HG02970 (cell line): ENCODE measurements around the gene LRP3.
"Not testable (repeated sequence)": the region's sequence is repeated elsewhere in the genome, so short reads cannot be mapped to it uniquely, and the experiment has no call there.

Source experiments
- ATAC-seq: cut with Tn5 transposase; IDR thresholded peaks from one replicate; pipeline ENCODE4 v1.9.1; 2021; ENCODE audit warnings: mild to moderate bottlenecking, moderate library complexity, moderate number of reproducible peaks; ENCODE audit not compliant: unreplicated experiment, low FRiP score

Gene LRP3

DNA sequence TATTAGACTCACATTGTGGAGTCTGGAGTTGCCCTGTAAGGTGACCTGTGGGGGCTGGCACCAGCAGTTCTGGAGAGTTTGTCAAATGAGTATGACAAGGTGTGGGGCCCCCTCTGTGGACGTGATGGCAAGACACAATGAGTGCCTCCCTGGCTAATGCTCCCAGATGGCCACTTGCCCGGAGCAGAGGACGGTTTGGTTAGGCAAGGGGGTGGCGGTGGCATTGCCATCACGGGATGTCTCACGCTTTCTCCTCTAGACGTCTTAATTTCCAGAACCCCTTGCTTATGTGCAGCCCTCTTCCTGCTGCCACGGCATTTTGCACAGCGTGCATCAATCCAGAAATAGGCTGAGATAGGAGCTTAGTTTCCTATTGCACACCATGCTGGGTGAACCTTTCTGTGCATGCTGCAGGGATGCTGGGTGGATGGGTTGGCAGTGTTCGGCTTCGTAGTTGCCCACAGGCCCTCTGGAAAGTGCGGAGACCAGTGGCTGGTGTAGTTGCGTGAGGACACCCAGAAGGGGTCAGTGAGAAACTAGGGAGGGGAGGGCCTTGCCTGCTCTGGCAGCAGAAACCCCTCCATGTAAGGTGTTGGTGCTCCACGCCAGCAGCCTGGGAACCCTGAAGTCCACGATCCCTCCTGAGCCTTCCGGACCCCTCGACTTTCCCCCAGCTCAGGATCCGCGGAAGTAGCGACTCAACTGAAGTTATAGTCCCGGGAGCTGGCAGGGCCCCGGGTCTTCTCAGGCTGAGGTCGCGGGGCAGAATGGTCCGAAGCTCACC lies 18.1 kb upstream of the LRP3 start:
- no peak for ATAC-seq

DNA sequence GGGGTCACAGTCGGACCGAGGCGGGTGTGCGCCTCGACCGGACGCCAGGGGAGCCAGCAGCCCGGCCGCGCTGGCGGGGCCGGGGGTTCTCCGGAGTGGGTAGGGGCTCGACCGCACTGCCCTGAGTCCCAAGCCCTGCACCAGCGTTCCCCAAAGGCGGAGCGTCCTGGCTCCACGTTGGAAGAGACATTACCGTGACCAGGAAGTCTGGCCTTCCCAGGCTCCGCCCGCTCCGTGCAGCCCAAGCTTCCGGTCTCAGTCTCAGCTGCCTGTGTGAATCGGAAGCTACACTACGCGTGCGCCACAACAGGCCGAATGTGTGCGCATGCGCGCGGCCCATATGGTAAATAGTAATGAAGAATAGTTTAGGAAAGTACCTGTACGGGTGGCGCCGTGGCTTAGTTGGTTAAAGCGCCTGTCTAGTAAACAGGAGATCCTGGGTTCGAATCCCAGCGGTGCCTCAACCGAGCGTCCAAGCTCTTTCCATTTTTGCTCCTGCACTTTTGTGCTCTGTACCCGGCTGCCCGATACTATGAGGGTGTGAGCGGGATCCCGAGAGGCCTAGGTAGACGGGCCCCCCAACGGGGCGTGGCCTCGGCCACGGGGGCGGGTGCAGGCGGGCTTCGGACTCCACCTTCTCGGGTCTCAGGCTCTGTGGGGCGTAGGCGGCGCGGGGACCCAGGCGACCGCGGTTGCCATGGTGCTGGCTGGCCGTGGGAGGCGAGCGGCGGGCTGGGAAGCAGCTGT lies 17.3 kb upstream of the LRP3 start:
- peak; percentile 83 for ATAC-seq

- ATAC-seq = no peak
These were observed 16.6 kb upstream of the LRP3 start for GRCh38 chr19:33177417-33177979.

DNA sequence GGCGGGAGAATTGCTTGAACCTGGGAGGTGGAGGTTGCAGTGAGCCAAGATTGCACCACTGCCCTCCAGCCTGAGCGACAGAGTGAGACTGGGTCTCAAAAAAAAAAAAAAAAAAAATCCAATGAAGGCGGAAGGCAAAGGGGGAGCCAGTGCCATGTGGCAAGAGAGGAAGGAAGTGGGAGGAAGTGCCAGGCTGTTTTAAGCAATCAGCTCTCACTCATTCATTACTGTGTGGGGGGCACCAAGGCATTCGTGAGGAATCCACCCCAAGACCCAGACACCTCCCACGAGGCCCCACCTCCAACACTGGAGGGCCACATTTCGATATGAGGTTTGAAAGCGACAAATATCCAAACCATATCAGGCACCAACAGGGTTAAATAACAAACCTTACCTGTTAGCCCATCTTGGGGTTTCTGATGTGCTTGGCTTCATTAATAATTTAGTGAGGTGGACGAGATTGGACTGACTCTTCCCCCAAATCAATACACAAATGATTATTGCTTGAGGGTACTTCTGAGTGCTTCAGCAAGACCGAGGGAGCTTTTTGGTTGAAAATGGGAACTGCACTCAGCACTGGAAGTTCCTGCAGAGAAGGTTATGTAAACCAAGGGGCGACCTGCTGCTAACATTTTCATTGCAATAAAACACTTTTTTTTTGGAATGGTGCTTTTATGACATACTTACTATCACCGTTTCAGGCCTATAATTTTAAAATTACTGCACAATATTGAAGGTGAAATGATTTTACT lies 7.5 kb upstream of the LRP3 start:
- no peak for ATAC-seq

DNA sequence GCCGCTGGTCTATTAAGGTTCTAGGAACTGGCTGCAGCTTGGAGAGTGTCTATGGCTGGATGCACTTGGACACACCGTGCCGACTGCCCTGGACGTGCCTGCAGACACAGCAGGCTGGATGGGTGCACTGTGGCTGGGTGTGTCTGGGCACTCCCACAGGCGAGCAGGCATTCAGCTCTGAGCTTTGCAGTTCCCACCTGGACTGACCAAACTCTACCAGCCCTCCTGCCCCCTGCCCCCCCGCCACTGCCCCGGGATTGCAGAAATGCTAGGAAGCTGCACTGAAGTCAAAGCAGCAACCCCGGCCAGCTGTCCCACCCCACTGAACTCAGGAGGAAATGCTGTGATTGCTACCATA lies 7.0 kb upstream of the LRP3 start:
- ATAC-seq = no peak

GRCh38 chr19:33189453-33189852 lies 4.7 kb upstream of the LRP3 start:
- ATAC-seq = no peak

DNA sequence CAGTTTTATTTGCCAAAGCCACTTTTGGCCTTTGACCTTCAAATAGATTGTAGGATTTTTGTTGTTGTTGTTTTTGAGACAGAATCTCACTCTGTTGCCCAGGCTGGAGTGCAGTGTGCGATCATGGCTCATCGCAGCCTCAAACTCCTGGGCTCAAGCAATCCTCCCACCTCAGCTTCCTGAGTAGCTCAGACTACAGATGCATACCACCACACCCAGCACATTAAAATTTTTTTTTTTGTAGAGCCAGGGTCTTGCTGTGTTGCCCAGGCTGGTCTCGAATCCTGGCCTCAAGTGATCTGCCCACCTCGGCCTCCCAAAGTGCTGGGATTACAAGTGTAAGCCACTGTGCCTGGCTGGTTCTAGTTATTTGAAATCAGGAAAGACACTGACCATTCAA lies 3.0 kb upstream of the LRP3 start:
- not testable (repeated sequence) for ATAC-seq

DNA sequence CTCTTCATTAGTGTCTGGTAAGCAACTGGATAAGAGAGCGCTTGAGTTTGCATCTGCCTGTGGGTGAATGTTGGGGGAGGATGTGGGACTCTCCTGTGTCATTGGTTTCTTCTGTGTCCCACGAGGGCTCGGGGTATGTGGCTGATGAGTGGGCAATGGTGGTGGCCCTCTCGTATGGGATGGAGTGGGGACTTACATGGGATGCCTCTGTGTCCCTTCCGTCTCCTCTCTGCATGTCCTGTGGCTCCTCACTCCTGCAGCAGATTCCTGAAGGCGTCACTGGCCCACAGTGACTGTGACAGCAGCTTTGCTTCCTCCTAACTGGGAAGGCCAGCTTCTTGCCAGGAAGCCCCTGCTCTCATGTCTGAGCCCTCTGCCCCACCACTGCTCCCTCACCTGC lies 2.6 kb upstream of the LRP3 start:
- ATAC-seq = no peak

- ATAC-seq = no peak
These were observed 2.1 kb upstream of the LRP3 start for GRCh38 chr19:33192010-33192409.

DNA sequence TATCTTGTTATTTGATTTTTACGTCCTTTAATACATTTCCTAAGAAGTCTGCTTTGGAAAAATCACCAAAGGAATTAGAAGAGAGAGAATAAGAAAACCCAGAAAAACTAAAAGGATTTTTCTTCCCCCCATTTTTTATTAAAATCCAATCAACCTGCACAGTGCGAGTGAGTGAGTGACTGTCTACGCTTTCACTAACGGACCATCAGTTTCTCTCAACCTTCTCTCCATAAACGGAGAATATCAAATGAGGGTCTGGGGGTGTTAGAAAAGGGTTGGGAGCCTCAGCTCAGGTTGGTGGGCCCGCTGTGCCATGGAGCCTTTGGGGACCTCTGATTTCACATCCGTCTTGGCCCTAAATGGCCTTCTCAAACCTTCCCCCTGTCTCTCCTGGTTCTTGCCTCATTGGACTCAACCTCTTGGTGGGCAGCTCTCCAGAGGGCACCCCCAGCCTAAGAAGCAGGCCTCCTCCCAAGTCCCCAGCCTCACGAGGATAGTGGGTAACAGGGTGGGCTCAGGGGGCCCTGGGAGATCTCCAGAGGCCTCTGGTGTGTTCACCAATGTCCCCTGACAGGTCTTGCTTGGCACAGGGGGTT lies 763 bp upstream of the LRP3 start:
- ATAC-seq = no peak

GRCh38 chr19:33194532-33194885 lies 379 bp downstream of the LRP3 start:
- no peak for ATAC-seq

DNA sequence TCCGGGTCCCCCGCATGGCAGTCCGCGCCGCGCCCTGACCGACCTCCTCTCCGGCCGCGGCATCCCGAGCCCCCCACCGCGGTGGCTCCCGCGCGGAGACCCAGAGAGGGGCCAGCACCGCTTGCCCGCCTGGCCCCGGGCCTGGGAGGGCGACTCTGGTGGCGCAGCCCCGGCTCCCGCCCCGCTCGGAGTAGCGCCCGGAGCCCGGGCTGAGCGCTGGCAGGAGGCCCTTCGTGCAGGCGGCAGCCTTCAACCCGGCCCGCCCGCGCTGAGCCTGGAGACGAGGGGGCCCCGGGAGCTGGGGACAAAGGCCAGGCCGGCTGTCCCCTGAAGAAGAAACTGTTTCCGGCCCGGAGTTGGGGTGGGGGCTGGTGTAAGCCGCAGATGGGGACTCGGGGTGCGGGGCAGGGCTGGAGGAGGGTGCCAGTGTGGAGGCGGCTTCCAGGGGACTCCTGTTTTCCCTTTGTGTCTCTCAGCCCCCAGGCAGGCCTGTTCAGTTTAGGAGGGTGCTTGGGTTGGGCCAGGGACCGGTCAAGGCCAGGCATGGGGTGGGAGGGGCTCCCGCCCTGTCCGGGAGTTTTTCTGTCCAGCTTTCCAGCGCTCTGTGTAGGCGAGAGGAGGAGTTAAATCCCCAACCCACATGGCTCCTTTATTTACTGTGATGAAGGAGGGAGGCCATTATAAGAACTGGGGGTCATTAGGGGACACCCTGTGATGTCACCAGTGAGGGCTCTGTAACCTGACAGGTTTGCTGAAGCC lies 935 bp downstream of the LRP3 start:
- ATAC-seq = no peak

- no peak for ATAC-seq
These were observed 1.7 kb downstream of the LRP3 start for GRCh38 chr19:33195645-33196347.

GRCh38 chr19:33196446-33197193 lies 2.5 kb downstream of the LRP3 start:
- ATAC-seq = no peak

DNA sequence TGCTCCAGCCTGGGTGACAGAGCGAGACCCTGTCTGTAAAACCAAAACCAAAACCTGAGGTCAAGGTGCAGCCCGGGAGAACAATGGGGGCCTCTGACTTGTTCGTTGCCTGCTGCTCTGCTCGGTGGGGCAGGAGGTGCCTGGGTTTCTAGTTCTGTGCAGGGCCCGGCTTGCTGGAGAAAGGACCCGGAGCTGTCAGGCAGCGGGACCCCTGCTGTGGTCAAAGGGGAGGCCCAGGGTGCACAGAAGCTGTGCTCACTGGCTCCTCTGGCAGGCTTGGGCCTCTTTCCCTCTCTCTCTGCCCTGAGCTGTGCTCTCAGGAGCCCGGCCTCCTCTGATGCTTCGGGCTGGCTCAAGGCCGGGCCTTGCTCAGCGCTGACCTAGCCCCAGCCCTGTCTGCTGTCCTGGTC lies 3.5 kb downstream of the LRP3 start:
- ATAC-seq = no peak

DNA sequence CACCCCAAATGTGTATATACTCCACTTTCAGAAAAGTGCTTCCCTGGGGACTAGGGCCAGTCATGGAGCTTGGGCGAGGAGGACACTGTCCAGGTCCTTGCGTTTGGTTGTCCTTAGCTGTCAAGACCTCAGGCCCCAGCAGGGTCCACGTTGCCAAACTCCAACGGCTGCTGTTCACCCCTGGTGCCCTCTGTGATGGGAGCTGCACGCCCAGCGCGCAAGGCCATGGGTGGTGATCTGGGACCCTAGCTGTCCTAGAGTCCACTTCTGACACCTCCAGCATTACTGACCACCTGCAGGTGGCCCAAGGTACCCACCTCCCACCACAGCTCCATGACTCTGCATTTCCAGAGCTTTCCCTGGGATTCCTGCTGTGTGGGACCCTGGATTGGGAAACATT lies 4.0 kb downstream of the LRP3 start:
- ATAC-seq = no peak

- no peak for ATAC-seq
These were observed 5.5 kb downstream of the LRP3 start for GRCh38 chr19:33199441-33200265.

DNA sequence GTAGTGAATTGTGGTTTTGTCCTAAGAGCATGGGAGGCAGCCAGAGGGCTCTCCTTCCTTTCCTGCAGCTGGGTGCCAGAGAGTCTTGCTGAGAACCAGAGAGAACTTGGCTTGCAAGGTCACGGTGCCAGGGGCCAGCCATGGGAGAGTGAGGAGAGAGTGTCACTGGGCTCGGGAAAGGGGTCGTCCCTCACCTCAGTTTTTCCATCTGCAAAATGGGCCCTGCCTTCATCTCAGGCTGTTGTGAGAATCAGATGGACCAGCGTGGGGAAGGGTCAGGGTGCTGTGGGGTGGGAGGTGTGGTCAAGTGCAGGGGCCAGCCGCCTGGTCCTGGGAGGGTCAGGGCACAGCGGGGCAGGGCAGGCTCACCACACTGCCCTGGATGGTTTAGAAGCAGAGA lies 7.3 kb downstream of the LRP3 start:
- no peak for ATAC-seq
